H1 (cell line): ENCODE measurements around the gene DTNB. TPM values are rescaled to one million over a fixed set of nuclear protein-coding genes. Genes with fewer than 3 reads are reported as not detected.
A peak's percentile ranks its signal among the peaks of the same experiment; 100 is the strongest.

Experiments used
- CTCF ChIA-PET: fragments of 300-600 bp; sonication (Branson Sonifier 250); formaldehyde crosslinking; loops from one replicate; lab custom pipeline; 2021; ENCODE audit not compliant: partially characterized antibody; lab: Charles Lee
- POLR2A ChIA-PET: fragments of 300-600 bp; sonication (Branson Sonifier 250); formaldehyde crosslinking; loops from one replicate; lab custom pipeline; 2021; ENCODE audit warnings: inconsistent platforms; ENCODE audit not compliant: partially characterized antibody; lab: Charles Lee
- DNase-seq, 2 experiments: peaks; one replicate each; pipeline versions ENCODE4 v3.0.0 to v3.0.0-alpha.2; 2010 to 2022; ENCODE audit warnings: low spot score in 2 of 2, low read depth in 1 of 2, mixed read lengths in 1 of 2
- FAIRE-seq: peaks from 2 replicates; lab custom pipeline; 2011; peaks lifted over from hg19 to GRCh38; lab: Jason Lieb, UNC
- H2AFZ ChIP-seq: 2 replicates; pipeline ENCODE4 v1.8.1; 2012; ENCODE audit warnings: low read length, inconsistent platforms
- H2AK5ac ChIP-seq: 2 replicates; pipeline ENCODE4 v1.6.1; 2013; ENCODE audit warnings: low read depth, low read length
- H2BK120ac ChIP-seq: replicated peaks from 2 replicates; pipeline ENCODE3; 2013; ENCODE audit warnings: low read depth, low read length, inconsistent platforms
- H2BK12ac ChIP-seq: 2 replicates; pipeline ENCODE4 v1.6.1; 2013; ENCODE audit warnings: low read depth, low read length
- H2BK15ac ChIP-seq: 2 replicates; pipeline ENCODE4 v1.6.1; 2013; ENCODE audit warnings: low read length
- H2BK20ac ChIP-seq: 2 replicates; pipeline ENCODE4 v1.6.1; 2013; ENCODE audit warnings: low read length
- H2BK5ac ChIP-seq: 2 replicates; pipeline ENCODE4 v1.6.1; 2013; ENCODE audit warnings: low read depth, low read length
- H3K14ac ChIP-seq: 2 replicates; pipeline ENCODE4 v1.6.1; 2013; ENCODE audit warnings: inconsistent platforms; ENCODE audit not compliant: insufficient read length
- H3K18ac ChIP-seq: 2 replicates; pipeline ENCODE4 v1.6.1; 2013; ENCODE audit warnings: low read length; ENCODE audit errors: extremely low read depth
- H3K23ac ChIP-seq: 2 replicates; pipeline ENCODE4 v1.6.1; 2013; ENCODE audit warnings: inconsistent platforms; ENCODE audit not compliant: insufficient read length
- H3K23me2 ChIP-seq: 2 replicates; pipeline ENCODE4 v1.6.1; 2013; ENCODE audit warnings: low read depth, low read length
- H3K27ac ChIP-seq: 2 replicates; pipeline ENCODE4 v1.6.1; 2011; ENCODE audit warnings: low read depth, low read length, inconsistent platforms
- H3K27me3 ChIP-seq, 4 experiments: replicated peaks in 1 of 4; 1 replicate in 1 of 4; 2 replicates in 3 of 4; pipeline versions ENCODE4 v1.6.1 to v1.8.1; 2011 to 2013; ENCODE audit warnings: low read length in 3 of 4, mild to moderate bottlenecking in 3 of 4, inconsistent platforms in 2 of 4, mixed read lengths in 2 of 4, moderate library complexity in 1 of 4; ENCODE audit not compliant: control insufficient read depth in 3 of 4, insufficient read depth in 3 of 4; ENCODE audit errors: extremely low read depth in 1 of 4
- H3K36me3 ChIP-seq, 4 experiments: 2 replicates each; pipeline versions ENCODE4 v1.6.1 to v1.8.1; 2011 to 2013; ENCODE audit warnings: mild to moderate bottlenecking in 4 of 4, low read length in 3 of 4, moderate library complexity in 2 of 4, control low read depth in 1 of 4, inconsistent platforms in 1 of 4; ENCODE audit not compliant: insufficient read depth in 4 of 4, control insufficient read depth in 2 of 4
- H3K4ac ChIP-seq: replicated peaks from 2 replicates; pipeline ENCODE3; 2013; ENCODE audit warnings: low read length, low read depth, mixed read lengths, inconsistent platforms; ENCODE audit not compliant: insufficient read length
- H3K4me1 ChIP-seq, 4 experiments: replicated peaks in 1 of 4; 1 replicate in 1 of 4; 2 replicates in 3 of 4; pipeline versions ENCODE4 v1.6.1 to v1.8.1; 2011 to 2013; ENCODE audit warnings: low read length in 3 of 4, inconsistent platforms in 2 of 4, mixed read lengths in 1 of 4; ENCODE audit not compliant: insufficient read depth in 4 of 4, control insufficient read depth in 3 of 4
- H3K4me2 ChIP-seq, 2 experiments: 2 replicates each; pipeline versions ENCODE4 v1.6.1 to v1.8.1; 2011 to 2013; ENCODE audit warnings: low read depth in 2 of 2, low read length in 2 of 2, control low read depth in 1 of 2, inconsistent platforms in 1 of 2, mild to moderate bottlenecking in 1 of 2; ENCODE audit not compliant: insufficient read depth in 1 of 2
- H3K4me3 ChIP-seq, 4 experiments: fragments of 200-600, 300-600 bp in 1 of 4; sonication (generic), shearing (Covaris generic), sonication (Bioruptor Twin) in 1 of 4; 2 replicates each; pipeline versions ENCODE4 v1.5.1 to v1.8.1; 2011 to 2016; ENCODE audit warnings: low read length in 4 of 4, low read depth in 3 of 4, control low read depth in 2 of 4, inconsistent platforms in 2 of 4, mild to moderate bottlenecking in 2 of 4, mixed read lengths in 1 of 4, moderate library complexity in 1 of 4; ENCODE audit not compliant: insufficient read depth in 2 of 4; ENCODE audit errors: extremely low read depth in 1 of 4
- H3K56ac ChIP-seq: replicated peaks from 2 replicates; pipeline ENCODE3; 2013; ENCODE audit warnings: low read depth, mild to moderate bottlenecking, mixed read lengths, low read length, inconsistent platforms; ENCODE audit not compliant: insufficient read length
- H3K79me1 ChIP-seq: 2 replicates; pipeline ENCODE4 v1.6.1; 2013; ENCODE audit warnings: low read depth, low read length, control low read depth
- H3K79me2 ChIP-seq, 2 experiments: 2 replicates each; pipeline versions ENCODE4 v1.6.1 to v1.8.1; 2012 to 2013; ENCODE audit warnings: low read length in 2 of 2, mild to moderate bottlenecking in 2 of 2, inconsistent platforms in 1 of 2; ENCODE audit not compliant: insufficient read depth in 2 of 2, control insufficient read depth in 1 of 2
- H3K9ac ChIP-seq, 4 experiments: replicated peaks in 1 of 4; 1 replicate in 1 of 4; 2 replicates in 3 of 4; pipeline versions ENCODE4 v1.6.1 to v1.8.1; 2011 to 2013; ENCODE audit warnings: low read depth in 3 of 4, low read length in 3 of 4, control low read depth in 2 of 4, mild to moderate bottlenecking in 2 of 4, moderate library complexity in 2 of 4, inconsistent platforms in 1 of 4; ENCODE audit errors: extremely low read depth in 1 of 4
- H3K9me3 ChIP-seq, 2 experiments: 2 replicates each; pipeline versions ENCODE4 v1.6.1 to v1.8.1; 2012 to 2013; ENCODE audit warnings: mild to moderate bottlenecking in 2 of 2, moderate library complexity in 2 of 2, control low read depth in 1 of 2, inconsistent platforms in 1 of 2, low read depth in 1 of 2, low read length in 1 of 2, mixed read lengths in 1 of 2; ENCODE audit not compliant: insufficient read depth in 2 of 2
- H4K20me1 ChIP-seq, 2 experiments: replicated peaks in 1 of 2; 2 replicates each; pipeline versions ENCODE3 to v1.8.1; 2011 to 2013; ENCODE audit warnings: inconsistent platforms in 2 of 2, low read length in 2 of 2, mild to moderate bottlenecking in 1 of 2; ENCODE audit not compliant: insufficient read depth in 2 of 2, control insufficient read depth in 1 of 2
- H4K5ac ChIP-seq: 2 replicates; pipeline ENCODE4 v1.6.1; 2013; ENCODE audit warnings: low read length, low read depth, mixed read lengths, inconsistent platforms; ENCODE audit not compliant: insufficient read length
- H4K8ac ChIP-seq: 2 replicates; pipeline ENCODE4 v1.8.0; 2013; ENCODE audit warnings: mild to moderate bottlenecking, moderate library complexity, low read length, inconsistent platforms; ENCODE audit not compliant: insufficient read depth; ENCODE audit errors: extremely low read depth
- H4K91ac ChIP-seq: replicated peaks from 2 replicates; pipeline ENCODE3; 2013; ENCODE audit warnings: low read length, mixed read lengths, inconsistent platforms; ENCODE audit not compliant: insufficient read length
- CTBP2 ChIP-seq: IDR thresholded peaks from 2 replicates; pipeline ENCODE4 v1.7.0; 2011; ENCODE audit warnings: borderline replicate concordance, mild to moderate bottlenecking, moderate library complexity, mixed read lengths, low read length; ENCODE audit not compliant: insufficient read depth, insufficient read length
- EGR1 ChIP-seq: IDR thresholded peaks from 2 replicates; pipeline ENCODE4 v1.6.1; 2011; ENCODE audit warnings: low read depth, low read length, borderline replicate concordance
- WGBS, 2 experiments: shearing (Covaris generic) in 1 of 2; methylation state at CpG; one replicate each; pipeline versions ENCODE4 v1.1.6 to v1.1.7; 2013 to 2015; ENCODE audit warnings: low lambda C conversion rate in 2 of 2, mixed read lengths in 2 of 2, inconsistent platforms in 1 of 2, low coverage in 1 of 2, missing lambda C conversion rate in 1 of 2; ENCODE audit not compliant: insufficient replicate concordance in 2 of 2, insufficient coverage in 1 of 2, insufficient read length in 1 of 2; ENCODE audit errors: extremely low coverage in 1 of 2, missing lambda C conversion rate in 1 of 2; 5-methylcytosine and 5-hydroxymethylcytosine counted together
- polyA plus RNA-seq, 7 experiments: library from polyadenylated mRNA; depleted of rRNA in 3 of 7; stranded (reverse) in 5 of 7; unstranded in 2 of 7; fragments of >200 nt in 5 of 7; fragments of 200-250 nt in 2 of 7; gene quantifications; 1 replicate in 5 of 7; 2 replicates in 1 of 7; 4 replicates in 1 of 7; pipeline versions ENCODE4 v1.2.1 to v1.2.3, GENCODE V29; 2011 to 2013; ENCODE audit warnings: missing spikeins in 2 of 7, mixed read lengths in 2 of 7
- total RNA-seq: library from RNA; stranded (reverse); fragmentation: NEBNext Ultra II Directional; extraction: Animal tissue kit (Norgen Biotek cat#: 25700); gene quantifications from 2 replicates; pipeline ENCODE4 v1.2.1, GENCODE V29; 2021

DTNB gene
- total and polyA plus RNA-seq, 2 of the 8 experiments (the other 6 are each of a cell fraction or from before 2014, with no cell fraction given): 39.6 to 49.5 TPM

DNA sequence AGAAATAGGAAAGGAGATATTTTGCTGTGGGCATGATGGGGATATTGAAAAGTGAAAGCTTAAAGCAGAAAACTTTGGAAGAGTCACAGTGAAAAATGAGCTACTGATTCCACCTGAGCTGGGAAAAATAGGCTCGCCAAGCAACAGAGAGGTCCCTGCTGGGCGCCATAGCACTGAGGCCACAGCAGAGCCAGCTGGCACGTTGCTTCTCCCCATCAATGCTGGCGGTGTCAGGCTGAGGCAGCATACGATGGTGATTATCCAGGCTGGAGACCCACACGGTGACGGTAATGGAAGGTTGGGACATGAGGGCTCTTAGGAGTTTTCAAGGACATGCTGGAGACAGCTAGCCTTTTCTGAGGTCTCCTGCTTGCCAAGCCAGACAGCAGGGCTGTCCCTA is 25.8 kb upstream of the DTNB start:
- Histone ChIP-seq H2BK12ac (no peak overlapping the region), H3K9ac (no peak overlapping the region), H4K5ac (no peak overlapping the region), H2BK20ac (0 out of 2 replicates have a peak overlapping the region, but pooled peaks have one; percentile 7), H3K4me3 (no peak overlapping the region), H3K36me3 (no peaks in the 10 kb centered on the region), H3K79me2 (no peaks in the 10 kb centered on the region), H4K8ac (peak overlapping the region; percentile 57; the same call in 1 of the 2 replicates), H4K20me1 (no peaks in the 10 kb centered on the region), H3K27me3 (peaks cover 0 to 8% (median under 1%) of the 10 kb centered on the region in 4 experiments; a peak in 2 of 7 replicates), H3K14ac (no peak overlapping the region), H3K56ac (no peak overlapping the region), H3K79me1 (no peaks in the 10 kb centered on the region), H3K4me1 (peaks cover 0 to 12% (median 6%) of the 10 kb centered on the region in 4 experiments; a peak in 6 of 7 replicates), H3K27ac (no peak overlapping the region), H3K4ac (no peak overlapping the region), H3K9me3 (no peaks in the 10 kb centered on the region), H3K23ac (no peak overlapping the region), H2AK5ac (no peak overlapping the region), H3K23me2 (no peaks in the 10 kb centered on the region; the same call in 1 of the 2 replicates), H3K4me2 (no peak overlapping the region; a peak in 1 of 4 replicates), H4K91ac (no peak overlapping the region), H2BK120ac (no peak overlapping the region), H3K18ac (no peak overlapping the region), H2BK5ac (no peak overlapping the region; the same call in 1 of the 2 replicates), H2AFZ (no peak overlapping the region), H2BK15ac (peak overlapping the region; percentile 65; the same call in 1 of the 2 replicates)
- 87% methylated on average over 7 of the region's 7 CpGs; no CpG with 5 or more reads in 1 of the 2 experiments for WGBS, 2 experiments
- ChIA-PET POLR2A (interaction anchor here (0.9 to 1.3 kb wide), 5 partner anchors 10 to 175 kb away, joined by 3 to 4 read pairs (median 3); no protein-coding TSS in a partner anchor), CTCF (interaction anchor here (0.6 to 6.8 kb wide), 16 partner anchors 11 to 244 kb away, joined by 3 to 110 read pairs (median 6); partner anchors contain the start of gene DTNB)
- TF ChIP-seq CTBP2 (no peak), EGR1 (no peak)
- no peak for DNase-seq
- FAIRE-seq: no peak
